ENCODE results near the gene ABTB1. TPM values are rescaled to one million over a fixed set of nuclear protein-coding genes. Genes with fewer than 3 reads are reported as not detected.

Gene ABTB1
- total and polyA plus RNA-seq, 9 donors = 5.5 to 64.4 (median 26.7) TPM

- Histone ChIP-seq H3K4me3 (no peak overlapping the region), H3K36me3 (no peaks in the 10 kb centered on the region), H3K27ac (no peak overlapping the region), H3K9me3 (no peaks in the 10 kb centered on the region), H3K27me3 (no peaks in the 10 kb centered on the region), H3K4me1 (ENCODE audit: insufficient read depth) (peaks cover 3% of the 10 kb centered on the region)
- intact Hi-C loops (cut with DNase I) = no loop called here
- TF ChIP-seq CTCF (IDR thresholded peaks at IDR 0.05) (no peak), POLR2A (IDR thresholded peaks at IDR 0.05) (no peak), EP300 (IDR thresholded peaks at IDR 0.05) (no peak)
- peak in 1 of 5 donors; percentile 7 for DNase-seq
- 80 to 85% (median 81%) methylated on average over 7 of the region's 7 CpGs for WGBS, 3 donors
Measured at GRCh38 chr3:127706312-127706711, 33.6 kb downstream of the ABTB1 start.

GRCh38 chr3:127706785-127707351 is 34.1 kb downstream of the ABTB1 start:
- WGBS, 3 donors = 81 to 88% (median 84%) methylated on average over 16 of the region's 16 CpGs
- H3K9me3 ChIP-seq = no peaks in the 10 kb centered on the region
- no peak overlapping the region for H3K27ac ChIP-seq
- H3K36me3 ChIP-seq = no peaks in the 10 kb centered on the region
- no peak for TF ChIP-seq POLR2A (IDR thresholded peaks at IDR 0.05)
- TF ChIP-seq CTCF (IDR thresholded peaks at IDR 0.05) = no peak
- TF ChIP-seq EP300 (IDR thresholded peaks at IDR 0.05) = no peak
- H3K4me1 ChIP-seq (ENCODE audit: insufficient read depth) = peaks cover 3% of the 10 kb centered on the region
- intact Hi-C loops (cut with DNase I) = no loop called here
- no peak overlapping the region for H3K4me3 ChIP-seq
- peak in 1 of 5 donors; percentile 5 for DNase-seq
- H3K27me3 ChIP-seq = no peaks in the 10 kb centered on the region

GRCh38 chr3:127707851-127708411 is 35.2 kb downstream of the ABTB1 start:
- 43 to 48% (median 46%) methylated on average over 13 of the region's 13 CpGs for WGBS, 3 donors

GRCh38 chr3:127708837-127709236 is 36.1 kb downstream of the ABTB1 start:
- no peaks in the 10 kb centered on the region for H3K4me1 ChIP-seq (ENCODE audit: insufficient read depth)
- no peak for DNase-seq
- H3K36me3 ChIP-seq = no peaks in the 10 kb centered on the region
- H3K9me3 ChIP-seq = no peaks in the 10 kb centered on the region
- TF ChIP-seq POLR2A (IDR thresholded peaks at IDR 0.05) (no peak), EP300 (IDR thresholded peaks at IDR 0.05) (no peak), CTCF (IDR thresholded peaks at IDR 0.05) (no peak)
- H3K27ac ChIP-seq = no peak overlapping the region
- WGBS, 3 donors = 61 to 87% (median 63%) methylated on average over 2 of the region's 2 CpGs
- H3K27me3 ChIP-seq = no peaks in the 10 kb centered on the region
- no peak overlapping the region for H3K4me3 ChIP-seq
- intact Hi-C loops (cut with DNase I) = no loop called here

More at GRCh38 chr3:127707851-127708411, 35.2 kb downstream of the ABTB1 start:
- no peak for TF ChIP-seq CTCF (IDR thresholded peaks at IDR 0.05)
- no peak for TF ChIP-seq EP300 (IDR thresholded peaks at IDR 0.05)
- TF ChIP-seq POLR2A (IDR thresholded peaks at IDR 0.05) = no peak
- no peak overlapping the region for H3K4me3 ChIP-seq
- H3K4me1 ChIP-seq (ENCODE audit: insufficient read depth) = no peaks in the 10 kb centered on the region
- H3K36me3 ChIP-seq = no peaks in the 10 kb centered on the region
- H3K27me3 ChIP-seq = no peaks in the 10 kb centered on the region
- DNase-seq = peak in 1 of 5 donors; percentile 3
- H3K27ac ChIP-seq = no peak overlapping the region
- H3K9me3 ChIP-seq = no peaks in the 10 kb centered on the region
- intact Hi-C loops (cut with DNase I) = no loop called here

Data from ovary (tissue), 9 donors.